Measurements from ENCODE around the gene SLC22A3.
"Not testable (repeated sequence)": the region's sequence is repeated elsewhere in the genome, so short reads cannot be mapped to it uniquely, and the experiment has no call there.

SLC22A3 gene

GRCh38 chr6:160348223-160349019, at the start of gene SLC22A3:
Gene SLC22A3, plus strand, starts transcription at chr6:160348378. Its CDS starts 42 bp downstream, at chr6:160348420.
- DNase-seq (ENCODE audit: low read depth in 2 of 2) = no peak

- no peak for DNase-seq (ENCODE audit: low read depth in 2 of 2)
These were observed 48.6 kb upstream of the SLC22A3 start for GRCh38 chr6:160299559-160299958.

GRCh38 chr6:160300076-160300695, 48.0 kb upstream of the SLC22A3 start:
- no peak for DNase-seq (ENCODE audit: low read depth in 2 of 2)

GRCh38 chr6:160301339-160301738, 46.8 kb upstream of the SLC22A3 start:
- DNase-seq (ENCODE audit: low read depth in 2 of 2) = no peak

DNA sequence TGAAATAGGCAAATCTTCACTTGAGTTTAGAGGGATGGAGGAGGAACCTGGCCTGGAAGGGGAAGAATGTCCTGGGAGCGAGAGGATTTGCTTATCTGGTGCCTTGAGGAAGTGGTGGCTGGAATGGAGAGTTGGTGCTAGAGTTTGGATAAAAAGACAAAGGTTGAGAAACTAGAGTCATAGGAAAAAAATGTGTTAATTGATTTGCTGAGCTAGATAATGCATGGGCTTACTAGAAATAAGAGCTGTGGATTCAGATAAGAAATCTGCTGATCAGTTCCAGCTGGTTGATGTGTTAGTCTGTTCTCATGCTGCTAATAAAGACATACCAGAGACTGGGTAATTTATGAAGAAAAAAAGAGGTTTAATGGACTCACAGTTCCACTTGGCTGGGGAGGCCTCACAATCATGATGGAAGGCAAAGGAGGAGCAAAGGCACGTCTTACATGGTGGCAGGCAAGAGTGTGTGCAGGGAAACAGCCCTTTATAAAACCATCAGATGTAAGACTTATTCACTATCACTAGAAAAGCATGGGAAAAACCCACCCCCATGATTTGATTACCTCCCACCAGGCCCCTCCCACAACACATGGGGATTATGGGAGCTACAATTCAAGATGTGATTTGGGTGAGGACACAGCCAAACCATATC, 45.6 kb upstream of the SLC22A3 start:
- DNase-seq (ENCODE audit: low read depth in 2 of 2) = not testable (repeated sequence)

- no peak for DNase-seq (ENCODE audit: low read depth in 2 of 2)
These were observed 44.4 kb upstream of the SLC22A3 start for GRCh38 chr6:160303806-160304205.

DNA sequence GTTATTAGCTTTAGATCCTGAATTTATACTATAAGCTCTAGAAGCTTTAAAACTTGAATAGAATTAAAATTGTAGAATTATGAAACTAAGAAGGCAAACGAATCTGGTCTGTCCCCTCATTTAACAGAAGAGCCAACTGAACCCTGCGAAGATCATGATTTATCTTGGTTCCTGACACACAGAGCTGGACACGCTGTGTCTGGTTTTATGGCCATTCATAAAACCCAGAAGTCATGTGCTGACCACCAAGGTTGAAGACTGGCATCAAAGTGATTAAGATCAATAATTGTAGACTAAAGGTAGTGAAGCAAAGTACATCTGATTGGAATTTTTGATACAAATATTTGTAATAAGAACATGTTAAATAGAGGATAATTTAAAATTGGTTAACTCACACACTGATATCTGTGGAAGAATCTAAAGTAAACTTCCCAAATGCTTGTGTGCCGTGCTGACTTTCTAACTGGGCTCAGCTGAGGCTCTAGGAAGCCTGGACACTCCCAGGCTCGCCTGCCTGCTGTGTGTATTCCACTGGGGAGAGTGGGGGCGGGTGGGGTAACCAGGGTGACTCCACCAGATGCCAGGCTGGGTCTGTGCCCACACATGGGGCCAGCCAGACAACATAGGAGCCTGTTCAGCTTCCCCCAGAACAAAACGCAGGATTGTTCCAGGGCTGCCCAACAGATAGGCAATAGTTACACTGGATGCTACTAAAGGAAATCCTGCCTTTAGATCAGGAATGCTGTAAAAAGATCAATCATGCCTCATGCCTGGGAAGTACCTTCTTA, 42.1 kb upstream of the SLC22A3 start:
- no peak for DNase-seq (ENCODE audit: low read depth in 2 of 2)

DNA sequence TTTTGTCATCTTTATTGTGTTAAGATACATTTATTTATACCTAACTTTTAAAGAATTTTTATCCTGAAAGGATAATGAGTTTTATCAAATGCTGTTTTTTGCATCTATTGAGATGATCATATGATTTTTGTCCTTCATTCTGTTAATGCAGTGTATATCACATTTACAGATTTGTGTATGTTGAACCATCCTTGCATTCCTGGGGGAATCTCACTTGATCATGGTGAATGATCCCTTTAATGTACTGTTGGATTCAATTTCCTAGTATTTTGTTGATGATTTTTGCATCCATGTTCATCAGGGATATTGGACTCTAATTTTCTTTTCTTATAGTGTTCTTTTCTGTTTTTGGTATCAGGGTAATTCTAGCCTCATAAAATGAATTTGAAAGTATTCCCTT, 38.5 kb upstream of the SLC22A3 start:
- no peak for DNase-seq (ENCODE audit: low read depth in 2 of 2)

DNA sequence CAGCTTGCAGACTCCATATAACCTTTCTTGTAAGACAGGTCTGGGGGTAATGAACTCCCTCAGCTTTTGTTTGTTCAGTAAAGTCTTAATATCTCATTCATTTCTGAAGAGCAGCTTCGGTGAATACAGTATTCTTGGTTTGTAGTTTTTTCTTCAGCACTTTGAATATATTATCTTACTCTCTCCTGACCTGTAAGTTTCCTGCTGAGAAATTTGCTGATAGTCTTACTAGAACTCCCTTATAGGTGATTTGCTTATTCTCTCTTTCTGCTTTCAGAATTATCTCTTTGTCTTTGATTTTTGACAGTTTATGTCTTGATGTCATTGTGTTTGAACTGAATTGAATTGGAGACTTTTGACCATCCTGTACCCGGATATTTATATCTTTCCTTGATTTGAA, 35.3 kb upstream of the SLC22A3 start:
- DNase-seq (ENCODE audit: low read depth in 2 of 2) = no peak

DNA sequence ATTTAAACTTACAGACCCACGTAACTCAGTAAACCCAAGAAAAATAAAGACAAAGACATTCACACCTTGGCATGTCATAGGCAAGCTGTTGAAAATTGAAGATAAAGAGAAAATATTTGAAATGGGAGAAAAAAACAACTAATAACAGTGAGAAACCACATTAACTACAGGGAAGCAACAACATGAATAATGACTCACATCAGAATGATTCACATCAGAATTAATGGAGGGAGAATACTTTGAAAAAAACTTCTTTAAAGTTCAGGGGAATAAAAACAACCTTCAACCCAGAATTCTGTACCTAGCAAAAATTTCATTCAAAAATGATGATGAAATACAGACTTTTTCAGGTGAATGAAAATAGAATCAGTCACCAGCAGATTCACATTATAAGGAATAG, 32.9 kb upstream of the SLC22A3 start:
- DNase-seq (ENCODE audit: low read depth in 2 of 2) = no peak

GRCh38 chr6:160316261-160316660, 31.9 kb upstream of the SLC22A3 start:
- DNase-seq (ENCODE audit: low read depth in 2 of 2) = no peak

GRCh38 chr6:160319246-160319645, 28.9 kb upstream of the SLC22A3 start:
- DNase-seq (ENCODE audit: low read depth in 2 of 2) = no peak

DNA sequence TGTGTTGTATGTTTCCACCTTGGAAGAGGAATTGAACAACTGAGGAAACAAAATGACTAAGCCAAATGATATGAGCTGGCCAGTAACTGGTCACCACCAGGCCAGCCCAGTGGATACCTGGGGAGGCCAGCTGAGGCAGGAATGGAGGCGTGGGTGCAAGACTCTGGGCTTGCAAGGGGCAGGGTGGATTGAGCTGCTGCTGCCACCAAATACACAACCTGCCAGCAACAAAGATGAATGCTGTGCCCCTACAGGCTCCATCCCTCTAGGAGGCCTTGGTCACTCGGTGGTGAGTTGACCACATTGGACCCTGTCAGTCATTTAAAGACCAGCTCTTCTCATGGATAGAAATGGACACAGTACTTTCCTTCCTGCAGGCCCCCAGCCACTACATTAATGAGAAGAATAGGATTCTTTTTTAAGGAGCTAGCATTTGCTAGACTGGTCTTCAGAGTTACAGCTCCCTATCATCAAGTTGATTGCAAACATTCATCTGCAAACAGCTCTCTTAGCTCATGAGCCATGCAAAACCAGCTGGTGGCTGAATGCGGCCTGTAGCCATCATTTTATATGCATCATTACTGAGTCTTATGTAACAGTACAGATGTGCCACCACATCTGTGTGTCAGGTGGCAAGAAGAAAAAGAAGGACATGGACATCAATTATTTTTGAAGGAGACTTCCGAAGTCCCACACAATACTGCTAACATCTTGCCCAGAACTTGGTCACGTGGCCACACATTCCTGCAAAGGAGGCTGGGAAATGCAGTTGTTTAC, 26.3 kb upstream of the SLC22A3 start:
- no peak for DNase-seq (ENCODE audit: low read depth in 2 of 2)

GRCh38 chr6:160327981-160328380, 20.2 kb upstream of the SLC22A3 start:
- no peak for DNase-seq (ENCODE audit: low read depth in 2 of 2)

GRCh38 chr6:160328447-160328846, 19.7 kb upstream of the SLC22A3 start:
- DNase-seq (ENCODE audit: low read depth in 2 of 2) = no peak

GRCh38 chr6:160329188-160329587, 19.0 kb upstream of the SLC22A3 start:
- DNase-seq (ENCODE audit: low read depth in 2 of 2) = no peak

- DNase-seq (ENCODE audit: low read depth in 2 of 2) = no peak
These were observed 17.6 kb upstream of the SLC22A3 start for GRCh38 chr6:160330619-160331018.

GRCh38 chr6:160331204-160331603, 17.0 kb upstream of the SLC22A3 start:
- DNase-seq (ENCODE audit: low read depth in 2 of 2) = no peak

DNA sequence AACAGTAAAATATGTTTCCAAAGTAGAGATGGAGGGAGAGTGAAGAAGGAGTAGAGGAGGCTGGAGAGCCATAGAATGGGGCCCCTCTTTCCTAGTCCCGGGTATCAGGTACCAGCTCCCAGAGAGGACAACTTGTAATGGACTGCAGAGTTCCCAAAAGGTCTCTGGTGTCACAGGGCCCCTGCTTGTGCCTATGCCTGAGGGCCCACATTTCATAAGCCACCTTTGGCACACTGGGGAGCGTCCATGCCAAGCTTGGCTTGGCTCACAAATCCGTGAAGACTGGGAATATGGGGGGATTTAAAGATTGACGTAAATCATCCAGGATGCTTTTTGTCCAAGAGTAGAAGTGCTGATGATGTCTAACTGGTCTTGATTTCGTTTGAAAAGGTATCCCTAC, 16.4 kb upstream of the SLC22A3 start:
- no peak for DNase-seq (ENCODE audit: low read depth in 2 of 2)

DNA sequence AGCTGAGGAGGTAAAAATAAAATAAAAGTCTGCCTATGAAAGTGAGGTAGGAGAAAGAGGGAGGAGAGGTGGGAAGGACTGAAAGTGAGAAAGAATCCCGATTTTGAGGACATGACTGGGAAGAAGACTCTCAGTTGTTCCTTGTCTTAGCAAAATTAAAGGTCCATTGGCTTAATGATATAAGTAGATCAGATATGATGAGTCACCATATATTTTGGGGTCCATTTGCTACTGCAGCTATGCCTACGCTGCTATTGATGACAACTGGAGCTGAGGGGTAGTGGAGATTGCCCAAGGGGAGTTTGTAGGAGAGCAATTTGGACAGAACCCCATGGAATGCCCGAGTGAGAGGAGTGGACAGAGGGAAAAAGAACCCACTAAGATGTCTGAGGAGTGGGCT, 15.1 kb upstream of the SLC22A3 start:
- DNase-seq (ENCODE audit: low read depth in 2 of 2) = no peak

DNA sequence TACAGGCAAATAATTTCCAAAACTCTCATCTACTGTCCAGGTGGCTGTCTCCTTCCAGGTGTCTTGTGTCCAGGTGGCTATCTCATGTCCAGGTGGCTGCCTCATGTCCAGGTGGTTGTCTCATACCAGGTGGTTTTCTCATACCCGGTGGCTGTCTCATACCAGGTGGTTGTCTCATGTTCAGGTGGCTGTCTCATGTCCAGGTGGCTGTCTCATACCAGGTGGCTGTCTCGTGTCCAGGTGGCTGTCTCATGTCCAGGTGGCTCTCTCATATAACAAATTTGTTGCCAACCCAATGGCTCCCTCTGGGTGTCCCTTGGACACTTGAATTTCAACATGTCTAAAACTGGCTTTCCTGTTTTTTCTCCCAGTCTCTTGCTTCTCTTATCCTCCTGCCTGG, 14.3 kb upstream of the SLC22A3 start:
- DNase-seq (ENCODE audit: low read depth in 2 of 2) = no peak

Data from stimulated activated CD8-positive, alpha-beta memory T cell treated with anti-CD3 and anti-CD28 coated beads, Interleukin-2, amount 100 ng/mL, for 1 hour (primary cell).